HepG2 (cell line): ENCODE measurements around the gene TRMT1L. TPM values are rescaled to one million over a fixed set of nuclear protein-coding genes. Genes with fewer than 3 reads are reported as not detected.
A peak's percentile ranks its signal among the peaks of the same experiment; 100 is the strongest.

Experiments used
- ASH2L ChIP-seq: fragments of 300-600, 200-600 bp; sonication (generic); IDR thresholded peaks from 2 replicates; pipeline ENCODE4 v1.7.0; 2017; ENCODE audit warnings: low read depth, mild to moderate bottlenecking, moderate library complexity, mixed read lengths, low read length; ENCODE audit not compliant: insufficient read length
- ATM ChIP-seq: fragments of 450-650 bp; IDR thresholded peaks from 2 replicates; pipeline ENCODE4 v1.7.1; 2017; ENCODE audit warnings: mild to moderate bottlenecking, borderline replicate concordance
- CREB1 ChIP-seq, 2 experiments: fragments of 450-650 bp in 1 of 2; IDR thresholded peaks; 2 replicates each; pipeline ENCODE4 v1.6.1; 2016 to 2017; ENCODE audit warnings: control low read depth in 1 of 2, mild to moderate bottlenecking in 1 of 2, missing compliant biosample characterization in 1 of 2, missing genetic modification characterization in 1 of 2
- IKZF1 ChIP-seq: fragments of 450-650 bp; IDR thresholded peaks from 2 replicates; pipeline ENCODE4 v1.7.1; 2016
- KLF12 ChIP-seq: sonication (generic); formaldehyde crosslinking; IDR thresholded peaks from 2 replicates; pipeline ENCODE4 v1.4.0; 2020; ENCODE audit warnings: missing genetic modification reagents, borderline replicate concordance
- KLF9 ChIP-seq: IDR thresholded peaks from 2 replicates; pipeline ENCODE4 v1.6.1; 2016; ENCODE audit warnings: low read depth
- MEF2D ChIP-seq: sonication (generic); formaldehyde crosslinking; IDR thresholded peaks from 2 replicates; pipeline ENCODE4 v1.5.1; 2020; ENCODE audit warnings: mild to moderate bottlenecking, missing genetic modification reagents
- PAF1 ChIP-seq: IDR thresholded peaks from 2 replicates; pipeline ENCODE4 v1.6.1; 2016; ENCODE audit warnings: missing genetic modification reagents, missing compliant biosample characterization
- RBM39 ChIP-seq: fragments of 200-400 bp; formaldehyde crosslinking; IDR thresholded peaks from one replicate; pipeline ENCODE4 v1.6.1; 2018; ENCODE audit warnings: antibody characterized with exemption, mild to moderate bottlenecking, low read depth, low read length; ENCODE audit not compliant: poor library complexity, severe bottlenecking
- THAP7 ChIP-seq: sonication (generic); formaldehyde crosslinking; IDR thresholded peaks from 2 replicates; pipeline ENCODE4 v1.8.1; 2023; ENCODE audit warnings: mild to moderate bottlenecking, missing genetic modification reagents
- ZNF142 ChIP-seq: sonication (generic); formaldehyde crosslinking; IDR thresholded peaks from 2 replicates; pipeline ENCODE4 v1.4.0; 2020; ENCODE audit warnings: missing genetic modification reagents
- ZNF160 ChIP-seq: sonication (generic); formaldehyde crosslinking; IDR thresholded peaks from 2 replicates; pipeline ENCODE4 v1.8.0; 2022; ENCODE audit warnings: mild to moderate bottlenecking, inconsistent platforms, missing genetic modification reagents
- ZNF17 ChIP-seq: sonication (generic); formaldehyde crosslinking; IDR thresholded peaks from 2 replicates; pipeline ENCODE4 v1.5.0; 2020; ENCODE audit warnings: mild to moderate bottlenecking, missing genetic modification reagents
- ZNF33A ChIP-seq: sonication (generic); formaldehyde crosslinking; IDR thresholded peaks from 2 replicates; pipeline ENCODE4 v1.5.1; 2020; ENCODE audit warnings: missing genetic modification reagents, mild to moderate bottlenecking, moderate library complexity, borderline replicate concordance
- ZNF543 ChIP-seq: sonication (generic); formaldehyde crosslinking; IDR thresholded peaks from 2 replicates; pipeline ENCODE4 v1.4.0; 2020; ENCODE audit warnings: mild to moderate bottlenecking, missing genetic modification reagents
- ZNF556 ChIP-seq: sonication (generic); formaldehyde crosslinking; IDR thresholded peaks from 2 replicates; pipeline ENCODE4 v1.4.0; 2020; ENCODE audit warnings: mild to moderate bottlenecking, missing genetic modification reagents, borderline replicate concordance
- ZNF777 ChIP-seq: sonication (generic); formaldehyde crosslinking; IDR thresholded peaks from 2 replicates; pipeline ENCODE4 v1.4.0; 2020; ENCODE audit warnings: missing genetic modification reagents
- polyA plus RNA-seq, 8 experiments: library from polyadenylated mRNA; depleted of rRNA in 3 of 8; stranded (reverse) in 7 of 8; unstranded in 1 of 8; fragments of >200 nt; fragmentation: Illumina TruSeq in 4 of 8; extraction: Trizol in 4 of 8; gene quantifications; 2 replicates each; pipeline versions ENCODE4 v1.2.1 to v1.2.3, GENCODE V29; 2011 to 2016; ENCODE audit warnings: low read depth in 4 of 8, missing spikeins in 1 of 8, mixed read lengths in 1 of 8; ENCODE audit not compliant: insufficient read depth in 1 of 8
- total RNA-seq, 5 experiments: library from RNA; depleted of rRNA; stranded (reverse); fragments of >200 nt; fragmentation: Illumina TruSeq; extraction: Trizol; gene quantifications; 2 replicates each; pipeline ENCODE4 v1.2.3, GENCODE V29; 2016; ENCODE audit warnings: low read depth in 1 of 5
- TF ChIP-seq, protein P1 (sequence below): sonication (generic); formaldehyde crosslinking; IDR thresholded peaks from 2 replicates; pipeline ENCODE4 v1.4.0; 2020; ENCODE audit warnings: missing genetic modification reagents
- TF ChIP-seq, protein P2 (sequence below): sonication (generic); formaldehyde crosslinking; conservative IDR thresholded peaks from 2 replicates; pipeline ENCODE4 v1.8.1; 2023; ENCODE audit warnings: missing genetic modification reagents

TRMT1L gene
- total and polyA plus RNA-seq, 2 of the 13 experiments (the other 11 are each of a cell fraction or from before 2014, with no cell fraction given): 17.9 to 19.2 TPM

- TF ChIP-seq, protein P1, sequence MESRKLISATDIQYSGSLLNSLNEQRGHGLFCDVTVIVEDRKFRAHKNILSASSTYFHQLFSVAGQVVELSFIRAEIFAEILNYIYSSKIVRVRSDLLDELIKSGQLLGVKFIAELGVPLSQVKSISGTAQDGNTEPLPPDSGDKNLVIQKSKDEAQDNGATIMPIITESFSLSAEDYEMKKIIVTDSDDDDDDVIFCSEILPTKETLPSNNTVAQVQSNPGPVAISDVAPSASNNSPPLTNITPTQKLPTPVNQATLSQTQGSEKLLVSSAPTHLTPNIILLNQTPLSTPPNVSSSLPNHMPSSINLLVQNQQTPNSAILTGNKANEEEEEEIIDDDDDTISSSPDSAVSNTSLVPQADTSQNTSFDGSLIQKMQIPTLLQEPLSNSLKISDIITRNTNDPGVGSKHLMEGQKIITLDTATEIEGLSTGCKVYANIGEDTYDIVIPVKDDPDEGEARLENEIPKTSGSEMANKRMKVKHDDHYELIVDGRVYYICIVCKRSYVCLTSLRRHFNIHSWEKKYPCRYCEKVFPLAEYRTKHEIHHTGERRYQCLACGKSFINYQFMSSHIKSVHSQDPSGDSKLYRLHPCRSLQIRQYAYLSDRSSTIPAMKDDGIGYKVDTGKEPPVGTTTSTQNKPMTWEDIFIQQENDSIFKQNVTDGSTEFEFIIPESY (CRISPR knock-in tag): no peak
- TF ChIP-seq ZNF556 (CRISPR knock-in tag): 0 out of 2 replicates have a peak, but pooled peaks have one; percentile 34
- TF ChIP-seq MEF2D (CRISPR knock-in tag): peak; percentile 32; the same call in 1 of the 2 replicates
- peak; percentile 72; the same call in 1 of the 2 replicates for TF ChIP-seq KLF9 (CRISPR knock-in tag)
- TF ChIP-seq CREB1 (IDR thresholded peaks at IDR 0.05): peak; percentile 71
- TF ChIP-seq CREB1 (CRISPR knock-in tag; IDR thresholded peaks at IDR 0.05): peak; percentile 91
- no peak for TF ChIP-seq IKZF1
- no peak for TF ChIP-seq PAF1 (CRISPR knock-in tag)
- peak; percentile 60 for TF ChIP-seq ASH2L
- no peak for TF ChIP-seq ATM
- TF ChIP-seq ZNF142 (CRISPR knock-in tag): peak; percentile 80; the same call in 1 of the 2 replicates
- no peak for TF ChIP-seq ZNF17 (CRISPR knock-in tag)
- no peak for TF ChIP-seq ZNF160 (CRISPR knock-in tag)
- TF ChIP-seq ZNF777 (CRISPR knock-in tag): peak; percentile 47; the same call in 1 of the 2 replicates
- TF ChIP-seq ZNF33A: 0 out of 2 replicates have a peak, but pooled peaks have one; percentile 44
- TF ChIP-seq RBM39: no peak
- no peak; the same call in 1 of the 2 replicates for TF ChIP-seq THAP7
- TF ChIP-seq KLF12 (CRISPR knock-in tag): peak; percentile 91; the same call in 1 of the 2 replicates
- TF ChIP-seq, protein P2, sequence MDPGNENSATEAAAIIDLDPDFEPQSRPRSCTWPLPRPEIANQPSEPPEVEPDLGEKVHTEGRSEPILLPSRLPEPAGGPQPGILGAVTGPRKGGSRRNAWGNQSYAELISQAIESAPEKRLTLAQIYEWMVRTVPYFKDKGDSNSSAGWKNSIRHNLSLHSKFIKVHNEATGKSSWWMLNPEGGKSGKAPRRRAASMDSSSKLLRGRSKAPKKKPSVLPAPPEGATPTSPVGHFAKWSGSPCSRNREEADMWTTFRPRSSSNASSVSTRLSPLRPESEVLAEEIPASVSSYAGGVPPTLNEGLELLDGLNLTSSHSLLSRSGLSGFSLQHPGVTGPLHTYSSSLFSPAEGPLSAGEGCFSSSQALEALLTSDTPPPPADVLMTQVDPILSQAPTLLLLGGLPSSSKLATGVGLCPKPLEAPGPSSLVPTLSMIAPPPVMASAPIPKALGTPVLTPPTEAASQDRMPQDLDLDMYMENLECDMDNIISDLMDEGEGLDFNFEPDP (CRISPR knock-in tag): no peak
- TF ChIP-seq ZNF543 (CRISPR knock-in tag): peak; percentile 43
Measured at GRCh38 chr1:185156854-185157598, at the start of gene TRMT1L, which contains the start of gene SWT1 (continued).
